Stimulated activated naive B cell treated with anti-CD40 and anti-IgM and Interleukin-4, amounts not matched to agents 10 μg/mL and 1 μg/mL and 100 μg/mL, for 72 hours (primary cell): ENCODE results near the gene NMNAT2.

Experiments
- ATAC-seq, 2 donors: fragments of 150-1000 bp; cut with Tn5 transposase; replicated peaks; 2 replicates each; pipeline ENCODE4 v1.10.0; 2021; ENCODE audit warnings: moderate library complexity in 1 of 2
- DNase-seq: peaks from one replicate; pipeline ENCODE4 v3.0.0; 2021
- H3K27ac Mint-ChIP-seq: one replicate; pipeline ENCODE4 v1.8.0; 2022; ENCODE audit warnings: mild to moderate bottlenecking, mixed read lengths
- H3K27me3 Mint-ChIP-seq, 2 donors: one replicate each; pipeline ENCODE4 v1.8.0; 2022; ENCODE audit warnings: mixed read lengths in 2 of 2
- H3K36me3 Mint-ChIP-seq, 2 donors: one replicate each; pipeline ENCODE4 v1.8.0; 2022; ENCODE audit warnings: mixed read lengths in 2 of 2, mild to moderate bottlenecking in 1 of 2
- H3K4me1 Mint-ChIP-seq, 2 donors: one replicate each; pipeline ENCODE4 v1.8.0; 2022; ENCODE audit warnings: mixed read lengths in 2 of 2, mild to moderate bottlenecking in 1 of 2
- H3K4me3 Mint-ChIP-seq, 2 donors: one replicate each; pipeline ENCODE4 v1.8.0; 2022; ENCODE audit warnings: mild to moderate bottlenecking in 2 of 2, mixed read lengths in 2 of 2, moderate library complexity in 1 of 2
- H3K9me3 Mint-ChIP-seq, 2 donors: one replicate each; pipeline ENCODE4 v1.8.0; 2022; ENCODE audit warnings: mixed read lengths in 2 of 2, mild to moderate bottlenecking in 1 of 2

NMNAT2 gene

DNA sequence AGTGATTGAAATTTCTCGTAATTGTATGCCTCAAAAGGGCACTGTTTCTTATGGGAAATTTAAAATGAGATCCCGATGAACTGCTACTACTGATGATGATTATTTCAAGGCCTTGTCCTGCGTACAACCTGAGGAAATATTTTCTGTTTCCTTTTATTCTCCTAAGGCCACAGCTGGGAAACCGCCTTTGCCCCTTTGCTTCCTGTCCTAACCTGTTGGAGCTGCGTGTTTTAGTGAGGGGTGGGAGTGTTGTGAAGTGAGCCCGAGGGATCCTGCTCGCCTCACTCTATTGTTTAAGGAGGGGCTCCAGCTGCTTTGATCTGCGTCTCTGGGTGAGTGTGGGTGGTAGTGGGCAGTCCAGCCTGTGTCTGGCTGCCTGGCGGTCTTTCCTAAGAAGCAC lies 217.7 kb downstream of the NMNAT2 start:
- no peaks in the 10 kb centered on the region for H3K36me3 Mint-ChIP-seq
- H3K4me3 Mint-ChIP-seq, result no peak overlapping the region
- H3K27me3 Mint-ChIP-seq, result peaks cover 19 to 36% of the 10 kb centered on the region in 2 donors
- DNase-seq, result no peak
- no peak overlapping the region for H3K27ac Mint-ChIP-seq
- no peak for ATAC-seq
- no peaks in the 10 kb centered on the region for H3K9me3 Mint-ChIP-seq
- peaks cover 1% of the 10 kb centered on the region in 2 donors for H3K4me1 Mint-ChIP-seq

DNA sequence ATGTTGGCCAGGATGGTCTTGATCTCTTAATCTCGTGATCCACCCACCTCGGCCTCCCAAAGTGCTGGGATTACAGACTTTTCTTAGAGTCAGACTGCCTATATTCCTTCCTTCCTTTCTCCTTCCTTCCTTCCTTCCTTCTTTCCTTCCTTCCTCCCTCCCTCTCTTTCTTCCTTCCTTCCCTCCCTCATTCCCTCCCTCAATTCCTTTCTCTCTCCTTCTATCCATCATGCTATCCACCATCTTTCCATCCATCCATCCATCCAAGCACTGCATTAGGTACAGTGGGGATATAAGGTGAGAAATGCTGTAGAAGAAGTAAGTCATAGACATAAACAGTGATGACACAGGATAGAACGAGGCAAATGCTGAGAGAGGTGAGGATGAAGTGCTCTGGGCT lies 218.9 kb downstream of the NMNAT2 start:
- Mint-ChIP-seq H3K27me3 (peaks cover 16 to 30% of the 10 kb centered on the region in 2 donors), H3K4me1 (peaks cover 9 to 11% of the 10 kb centered on the region in 2 donors), H3K9me3 (no peaks in the 10 kb centered on the region), H3K27ac (no peak overlapping the region), H3K4me3 (no peak overlapping the region), H3K36me3 (no peaks in the 10 kb centered on the region)
- ATAC-seq (no peak), DNase-seq (no peak)

DNA sequence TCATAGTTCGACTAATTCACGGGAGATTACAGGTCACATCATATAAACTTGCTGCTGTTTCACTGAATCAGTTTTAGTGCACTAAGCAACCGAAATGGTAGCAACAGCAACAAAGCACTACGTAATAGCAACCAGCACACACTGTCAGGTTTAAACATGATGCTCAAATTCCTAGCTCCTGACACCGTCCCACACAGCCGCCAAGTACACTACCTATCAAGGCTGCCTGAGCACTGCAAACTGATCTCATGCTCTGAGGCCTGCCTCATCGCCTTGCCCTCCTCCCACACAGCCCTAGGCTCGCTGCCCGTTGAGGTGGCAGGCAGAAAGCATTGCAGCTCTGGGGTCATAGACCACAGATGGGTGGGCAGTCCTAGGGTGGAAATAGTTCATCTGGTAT lies 219.7 kb downstream of the NMNAT2 start:
- peaks cover 16 to 30% of the 10 kb centered on the region in 2 donors for H3K27me3 Mint-ChIP-seq
- no peak overlapping the region for H3K4me3 Mint-ChIP-seq
- DNase-seq, result no peak

More for the DNA sequence above, 219.7 kb downstream of the NMNAT2 start:
- Mint-ChIP-seq H3K4me1 (peaks cover 9 to 11% of the 10 kb centered on the region in 2 donors), H3K9me3 (no peaks in the 10 kb centered on the region), H3K27ac (no peak overlapping the region), H3K36me3 (no peaks in the 10 kb centered on the region)
- no peak for ATAC-seq
